IPS-20b (cell line): ENCODE data around the gene SYT14.
"Not testable (repeated sequence)": the region's sequence is repeated elsewhere in the genome, so short reads cannot be mapped to it uniquely, and the experiment has no call there.

Experiments
- H3K27ac ChIP-seq: one replicate; pipeline ENCODE4 v1.5.1; 2013; ENCODE audit warnings: low read length
- H3K27me3 ChIP-seq: 2 replicates; pipeline ENCODE4 v1.6.1; 2013; ENCODE audit warnings: mild to moderate bottlenecking, low read length, inconsistent platforms; ENCODE audit not compliant: insufficient read depth
- H3K36me3 ChIP-seq: 2 replicates; pipeline ENCODE4 v1.6.1; 2013; ENCODE audit warnings: low read depth, mild to moderate bottlenecking, inconsistent platforms, low read length, moderate library complexity; ENCODE audit not compliant: insufficient read depth
- H3K4me1 ChIP-seq: 2 replicates; pipeline ENCODE4 v1.6.1; 2013; ENCODE audit warnings: mild to moderate bottlenecking, control low read depth, inconsistent platforms, low read length, moderate library complexity; ENCODE audit not compliant: insufficient read depth
- H3K4me3 ChIP-seq: 2 replicates; pipeline ENCODE4 v1.5.1; 2013; ENCODE audit warnings: mild to moderate bottlenecking, low read length, inconsistent platforms
- H3K9ac ChIP-seq: 2 replicates; pipeline ENCODE4 v1.6.1; 2013; ENCODE audit warnings: low read depth, mild to moderate bottlenecking, inconsistent platforms, low read length, moderate library complexity
- H3K9me3 ChIP-seq: 2 replicates; pipeline ENCODE4 v1.6.1; 2013; ENCODE audit warnings: mild to moderate bottlenecking, low read depth, low read length, inconsistent platforms; ENCODE audit not compliant: insufficient read depth

Gene SYT14

DNA sequence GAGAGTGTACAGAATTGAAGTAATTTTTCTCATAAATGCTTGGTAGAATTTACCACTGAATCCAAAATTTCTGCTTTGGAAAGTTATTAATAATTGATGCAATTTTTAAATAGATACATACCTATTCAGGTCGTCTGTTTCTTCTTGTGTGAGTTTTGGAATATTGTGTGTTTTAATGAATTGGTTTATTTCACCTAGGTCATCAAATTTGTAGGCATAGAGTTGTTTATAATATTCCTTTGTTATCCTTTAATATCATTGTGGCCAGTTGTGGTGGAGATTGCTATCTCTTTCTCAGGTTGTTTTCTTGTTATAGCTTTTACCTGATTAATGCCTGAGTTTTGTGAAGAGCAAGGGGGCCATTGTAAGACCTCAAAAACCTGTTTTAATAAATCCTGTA is 93.5 kb downstream of the SYT14 start:
- no peaks in the 10 kb centered on the region for H3K4me1 ChIP-seq

DNA sequence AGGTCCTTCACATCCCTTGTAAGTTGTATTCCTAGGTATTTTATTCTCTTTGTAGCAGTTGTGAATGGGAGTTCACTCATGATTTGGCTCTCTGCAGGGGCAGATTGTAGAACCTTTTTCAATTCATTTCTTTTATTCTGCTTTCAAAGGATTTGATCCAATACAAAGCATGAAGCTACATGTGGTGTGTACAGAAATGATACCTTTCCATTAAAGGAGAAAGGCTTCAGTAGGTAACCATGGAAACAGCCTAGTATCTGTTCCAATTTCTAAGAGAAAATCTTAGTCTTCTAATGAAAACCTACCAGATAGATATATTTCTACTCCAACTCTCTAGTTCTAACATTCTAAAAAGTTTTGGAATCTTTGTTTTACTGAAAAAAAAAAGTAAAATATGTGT is 105.0 kb downstream of the SYT14 start:
- no peaks in the 10 kb centered on the region; the same call in 1 of the 2 replicates for H3K36me3 ChIP-seq

More for the DNA sequence above, 93.5 kb downstream of the SYT14 start:
- no peak overlapping the region for H3K9ac ChIP-seq
- H3K9me3 ChIP-seq, result no peaks in the 10 kb centered on the region
- H3K27me3 ChIP-seq, result no peaks in the 10 kb centered on the region
- H3K4me3 ChIP-seq, result no peak overlapping the region
- no peak overlapping the region for H3K27ac ChIP-seq
- no peaks in the 10 kb centered on the region for H3K36me3 ChIP-seq

DNA sequence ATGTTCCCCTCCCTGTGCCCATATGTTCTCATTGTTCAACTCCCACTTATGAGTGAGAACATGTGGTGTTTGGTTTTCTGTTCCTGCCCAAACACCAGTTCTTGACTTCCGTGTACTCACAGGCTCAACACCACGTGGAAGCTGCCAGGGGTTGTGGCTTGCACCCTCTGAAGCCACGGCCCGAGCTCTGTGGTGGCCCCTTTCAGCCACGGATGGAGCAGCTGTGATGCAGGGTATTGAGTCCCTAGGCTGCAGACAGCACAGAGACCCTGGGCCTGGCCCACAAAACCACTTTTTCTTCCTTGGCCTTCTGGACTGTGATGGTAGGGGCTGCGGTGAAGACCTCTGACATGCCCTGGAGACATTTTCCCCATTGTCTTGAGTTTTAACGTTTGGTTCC is 111.6 kb downstream of the SYT14 start:
- Histone ChIP-seq H3K27ac (no peak overlapping the region), H3K4me1 (no peaks in the 10 kb centered on the region), H3K4me3 (no peak overlapping the region), H3K36me3 (no peaks in the 10 kb centered on the region; the same call in 1 of the 2 replicates), H3K9me3 (no peaks in the 10 kb centered on the region), H3K9ac (no peak overlapping the region), H3K27me3 (no peaks in the 10 kb centered on the region)

More for the DNA sequence above, 105.0 kb downstream of the SYT14 start:
- Histone ChIP-seq H3K27ac (no peak overlapping the region), H3K9me3 (no peaks in the 10 kb centered on the region), H3K4me1 (no peaks in the 10 kb centered on the region), H3K4me3 (no peak overlapping the region), H3K27me3 (no peaks in the 10 kb centered on the region), H3K9ac (no peak overlapping the region)

DNA sequence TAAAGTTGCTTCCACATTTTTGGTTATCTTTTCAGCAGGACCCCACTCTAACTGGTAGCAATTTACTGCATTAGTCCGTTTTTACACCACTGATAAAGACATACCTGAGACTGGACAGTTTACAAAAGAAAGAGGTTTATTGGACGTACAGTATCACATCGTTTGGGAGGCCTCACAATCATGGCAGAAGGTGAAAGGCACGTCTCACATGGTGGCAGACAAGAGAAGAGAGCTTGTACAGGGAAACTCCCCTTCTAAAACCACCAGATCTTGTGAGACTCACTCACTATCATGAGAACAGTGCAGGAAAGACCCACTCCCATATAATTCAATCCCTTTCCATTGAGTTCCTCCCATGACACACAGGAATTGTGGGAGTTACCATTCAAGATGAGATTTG is 112.5 kb downstream of the SYT14 start:
- not testable (repeated sequence) for H3K9ac ChIP-seq, H3K4me3 ChIP-seq, H3K36me3 ChIP-seq, H3K4me1 ChIP-seq, H3K27ac ChIP-seq, H3K9me3 ChIP-seq, H3K27me3 ChIP-seq

DNA sequence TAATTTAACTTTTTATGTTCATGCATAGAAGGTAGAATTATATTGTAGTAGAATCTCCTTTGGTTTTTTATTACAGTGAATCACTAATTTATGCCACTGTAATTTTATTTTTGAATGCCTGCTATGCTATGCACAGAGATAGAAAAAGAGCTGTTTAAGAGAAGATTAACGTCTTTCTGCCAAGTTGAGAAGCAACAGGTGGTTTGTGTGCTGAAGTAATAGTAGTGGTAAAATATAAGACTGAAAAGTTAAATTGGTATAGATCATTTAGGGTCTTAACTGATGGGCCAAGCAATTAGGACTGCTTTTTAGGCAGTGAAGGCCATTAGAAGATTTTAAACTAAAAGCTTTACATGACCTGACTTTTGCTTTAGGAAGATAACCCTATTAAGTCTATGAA is 115.1 kb downstream of the SYT14 start:
- H3K4me3 ChIP-seq, result no peak overlapping the region
- H3K36me3 ChIP-seq, result no peaks in the 10 kb centered on the region; the same call in 1 of the 2 replicates
- H3K4me1 ChIP-seq, result no peaks in the 10 kb centered on the region

DNA sequence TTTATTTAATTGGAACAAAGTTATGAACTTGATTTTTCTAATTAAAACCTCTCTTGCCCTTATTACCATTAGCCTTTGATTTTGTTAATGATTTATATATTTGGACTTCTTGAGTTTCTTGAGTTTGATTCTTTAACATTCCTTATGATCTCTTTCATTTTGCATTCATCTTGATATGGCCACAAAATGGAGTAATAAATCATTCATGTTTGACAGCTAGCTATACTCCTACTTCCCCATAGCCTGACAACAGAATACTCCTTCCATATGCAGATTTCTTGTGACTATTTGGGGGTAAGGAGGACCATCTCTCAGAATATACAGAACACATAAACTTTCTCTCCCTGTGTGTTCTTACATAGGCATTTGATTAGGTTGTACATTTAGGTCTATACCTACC is 119.6 kb downstream of the SYT14 start:
- Histone ChIP-seq H3K27me3 (no peaks in the 10 kb centered on the region), H3K9me3 (no peaks in the 10 kb centered on the region), H3K36me3 (no peaks in the 10 kb centered on the region), H3K4me3 (no peak overlapping the region), H3K9ac (no peak overlapping the region), H3K27ac (no peak overlapping the region), H3K4me1 (no peaks in the 10 kb centered on the region)

More for the DNA sequence above, 115.1 kb downstream of the SYT14 start:
- Histone ChIP-seq H3K9me3 (no peaks in the 10 kb centered on the region), H3K9ac (no peak overlapping the region), H3K27me3 (no peaks in the 10 kb centered on the region), H3K27ac (no peak overlapping the region)

DNA sequence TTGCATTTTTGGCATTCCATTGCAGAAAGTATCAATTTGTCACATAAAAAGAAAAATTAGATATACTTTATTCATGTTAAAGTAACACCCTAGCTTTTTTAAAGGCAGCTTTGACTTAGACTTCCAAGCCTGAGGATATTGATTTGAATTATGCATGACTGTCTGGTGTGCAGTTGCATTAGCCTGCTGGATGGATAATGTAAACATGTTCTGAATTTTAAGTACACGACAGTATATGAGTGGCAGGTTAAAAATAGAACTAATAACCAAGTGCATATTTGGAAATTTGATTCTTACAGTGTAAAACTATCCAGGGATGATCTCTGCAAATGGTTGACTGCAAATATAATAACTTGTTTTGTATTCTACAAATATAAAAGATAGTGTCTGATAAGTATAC is 124.0 kb downstream of the SYT14 start:
- Histone ChIP-seq H3K27me3 (no peaks in the 10 kb centered on the region), H3K9me3 (no peaks in the 10 kb centered on the region), H3K36me3 (no peaks in the 10 kb centered on the region), H3K27ac (no peak overlapping the region), H3K9ac (no peak overlapping the region), H3K4me3 (no peak overlapping the region), H3K4me1 (no peaks in the 10 kb centered on the region)

DNA sequence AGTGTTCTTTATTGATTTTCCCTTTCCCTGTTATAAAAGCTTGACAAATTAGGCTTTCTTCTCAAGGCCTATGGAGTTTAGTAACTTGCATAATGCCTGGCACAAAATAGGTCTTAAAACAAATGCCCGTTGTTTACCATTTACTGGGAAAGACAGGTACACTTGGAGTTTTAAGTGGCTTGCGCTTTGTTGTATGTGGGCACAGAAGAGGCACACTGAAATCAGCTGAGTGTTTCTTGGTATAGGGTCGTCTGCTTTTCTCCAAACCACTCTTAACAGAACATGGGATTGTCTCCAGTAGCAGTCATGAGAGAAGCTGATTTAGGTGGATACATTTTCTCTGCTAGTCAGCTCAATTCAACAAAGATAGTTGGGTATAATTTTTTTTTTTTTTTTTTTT is 132.5 kb downstream of the SYT14 start:
- Histone ChIP-seq H3K27ac (no peak overlapping the region), H3K9ac (no peak overlapping the region), H3K9me3 (no peaks in the 10 kb centered on the region), H3K4me3 (no peak overlapping the region), H3K27me3 (no peaks in the 10 kb centered on the region), H3K4me1 (peaks cover 15% of the 10 kb centered on the region; the same call in 1 of the 2 replicates), H3K36me3 (no peaks in the 10 kb centered on the region)

DNA sequence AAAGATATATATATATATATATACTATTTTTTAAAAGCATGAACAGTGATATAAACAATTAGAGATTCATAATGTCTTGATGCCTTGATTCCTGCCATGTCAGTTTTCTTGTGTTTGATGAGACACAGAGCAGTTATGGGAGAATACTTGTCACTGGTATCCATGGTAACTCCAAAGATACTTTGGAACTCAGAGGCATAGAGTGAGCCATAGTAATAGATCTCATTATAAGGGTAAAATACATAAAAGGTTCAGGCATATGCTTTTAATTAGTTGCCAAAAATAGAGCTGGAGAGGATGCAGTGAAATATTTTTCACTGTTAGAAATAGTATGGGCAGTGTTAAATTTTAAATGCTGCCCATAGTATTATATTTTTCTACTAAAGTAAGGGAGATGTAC is 134.1 kb downstream of the SYT14 start:
- Histone ChIP-seq H3K9ac (no peak overlapping the region), H3K4me3 (no peak overlapping the region), H3K27me3 (no peaks in the 10 kb centered on the region), H3K4me1 (peaks cover 15% of the 10 kb centered on the region; the same call in 1 of the 2 replicates), H3K27ac (no peak overlapping the region), H3K9me3 (no peaks in the 10 kb centered on the region), H3K36me3 (no peaks in the 10 kb centered on the region)

DNA sequence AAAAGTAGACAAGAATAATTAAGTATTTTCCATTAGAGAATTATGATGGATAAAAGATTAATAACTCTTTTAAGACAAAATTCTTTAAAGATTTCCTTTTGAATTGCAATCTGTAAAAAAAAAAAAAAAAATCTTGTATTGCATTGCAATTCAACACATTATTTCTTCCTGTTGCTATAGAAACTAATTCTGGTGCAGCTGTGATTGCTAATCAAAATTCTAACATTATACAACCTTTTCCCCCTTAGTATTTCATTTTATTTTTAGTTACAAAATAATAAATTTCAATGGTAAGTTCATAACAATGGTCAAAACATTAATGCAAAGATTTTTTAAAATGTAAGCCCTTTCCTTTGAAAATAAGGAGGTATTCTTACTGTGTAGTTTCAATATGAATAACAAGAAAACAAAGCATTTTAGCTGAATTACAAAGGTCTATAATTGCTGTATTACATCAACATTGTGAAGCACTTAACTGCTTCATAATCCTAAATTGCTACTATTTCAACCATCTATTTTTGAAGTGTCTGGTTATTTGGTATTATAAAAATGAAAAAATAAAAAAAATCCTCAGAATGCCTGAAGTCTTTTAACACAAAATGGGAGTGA is 135.0 kb downstream of the SYT14 start:
- Histone ChIP-seq H3K4me1 (peaks cover 15% of the 10 kb centered on the region; the same call in 1 of the 2 replicates), H3K9ac (no peak overlapping the region), H3K27me3 (no peaks in the 10 kb centered on the region), H3K27ac (no peak overlapping the region), H3K4me3 (no peak overlapping the region), H3K9me3 (no peaks in the 10 kb centered on the region), H3K36me3 (no peaks in the 10 kb centered on the region)

DNA sequence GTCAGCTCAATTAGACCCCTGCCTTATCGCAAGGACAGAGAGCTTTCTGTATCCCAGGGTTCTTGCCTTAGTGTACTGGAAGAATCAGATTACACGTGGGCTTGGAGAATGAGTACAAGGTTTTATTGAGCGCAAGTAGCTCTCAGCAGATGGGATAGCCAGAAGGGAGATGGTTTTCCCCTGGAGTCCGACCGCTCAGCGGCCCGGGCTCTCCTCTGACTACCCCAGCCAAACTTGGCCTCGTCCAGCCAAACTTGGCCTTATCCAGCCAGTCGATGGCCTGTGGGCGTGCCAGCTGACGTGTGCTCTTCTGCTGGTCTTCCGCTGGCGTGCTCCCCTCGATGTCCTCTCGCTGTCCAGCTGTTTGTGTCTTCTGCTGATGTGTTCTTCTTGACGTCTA is 136.9 kb downstream of the SYT14 start:
- Histone ChIP-seq H3K9ac (no peak overlapping the region), H3K4me3 (no peak overlapping the region), H3K4me1 (peaks cover 15% of the 10 kb centered on the region; the same call in 1 of the 2 replicates), H3K9me3 (no peaks in the 10 kb centered on the region), H3K36me3 (no peaks in the 10 kb centered on the region), H3K27me3 (no peaks in the 10 kb centered on the region), H3K27ac (no peak overlapping the region)

DNA sequence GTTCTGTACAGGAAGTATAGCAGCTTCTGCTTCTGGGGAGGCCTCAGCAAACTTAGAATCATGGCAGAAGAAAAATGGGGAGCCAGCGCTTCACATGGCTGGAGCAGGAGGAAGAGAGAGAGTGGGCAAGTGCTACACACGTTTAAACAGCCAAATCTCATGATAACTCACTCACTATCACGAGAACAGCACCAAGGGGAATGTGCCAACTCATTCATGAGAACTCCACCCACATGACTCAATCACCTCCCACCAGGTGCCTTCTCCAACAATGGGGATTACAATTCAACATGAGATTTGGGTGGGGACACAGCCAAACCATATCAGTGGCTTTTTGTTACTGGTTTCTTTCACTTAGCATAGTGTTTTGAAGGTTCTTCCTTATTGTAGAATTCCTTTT is 138.6 kb downstream of the SYT14 start:
- H3K4me1 ChIP-seq, result peaks cover 15% of the 10 kb centered on the region; the same call in 1 of the 2 replicates
- H3K27me3 ChIP-seq, result no peaks in the 10 kb centered on the region
- no peaks in the 10 kb centered on the region for H3K9me3 ChIP-seq
- no peak overlapping the region for H3K27ac ChIP-seq
- H3K36me3 ChIP-seq, result no peaks in the 10 kb centered on the region
- no peak overlapping the region for H3K9ac ChIP-seq
- H3K4me3 ChIP-seq, result no peak overlapping the region
